Measurements from ENCODE around the gene SLC4A9. TPM values are rescaled to one million over a fixed set of nuclear protein-coding genes. Genes with fewer than 3 reads are reported as not detected.
A peak's percentile ranks its signal among the peaks of the same experiment; 100 is the strongest.
"Not testable (repeated sequence)": the region's sequence is repeated elsewhere in the genome, so short reads cannot be mapped to it uniquely, and the experiment has no call there.

The SLC4A9 gene
- total RNA-seq, 1 donor from 2014 or later = 0.10 TPM

DNA sequence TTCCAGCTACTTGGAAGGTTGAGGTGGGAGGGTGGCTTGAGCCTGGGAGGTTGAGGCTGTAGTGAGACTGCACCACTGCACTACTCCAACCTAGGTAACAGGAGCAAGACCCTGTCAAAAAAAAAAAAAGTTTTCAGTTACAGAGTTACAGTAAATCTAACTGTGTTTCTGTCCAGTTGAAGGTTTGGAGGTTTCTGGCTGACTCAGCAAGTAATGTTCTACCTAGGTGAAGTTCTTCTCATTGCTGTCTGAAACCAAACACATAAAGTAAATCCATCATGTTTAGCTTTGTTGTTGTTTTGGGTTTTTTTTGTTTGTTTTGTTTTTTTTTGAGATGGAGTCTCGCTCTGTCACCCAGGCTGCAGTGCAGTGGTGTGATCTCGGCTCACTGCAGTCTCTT lies 33.7 kb downstream of the SLC4A9 start:
- DNase-seq (ENCODE audit: low spot score) (no peak), ATAC-seq (no peak)

DNA sequence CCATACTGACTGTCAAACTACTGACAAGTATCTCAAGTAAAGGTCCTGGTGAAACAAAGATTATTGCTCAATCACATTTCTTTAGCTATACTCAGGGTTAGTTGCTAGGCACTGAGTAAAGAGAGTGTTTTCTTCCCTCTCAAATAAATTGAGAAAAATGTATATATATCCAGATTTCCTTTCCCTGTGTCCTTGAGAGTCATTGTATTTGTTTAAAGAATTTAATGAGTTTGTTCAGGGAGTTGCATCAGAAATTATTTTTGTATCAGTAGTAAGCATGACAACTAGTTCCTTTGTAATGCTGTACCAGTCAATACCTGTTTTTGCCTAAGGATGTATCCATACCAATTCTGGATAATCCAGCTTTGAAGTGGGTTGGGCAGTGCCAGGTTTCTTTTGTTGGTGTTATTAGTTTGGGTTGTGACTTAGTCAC lies 38.4 kb downstream of the SLC4A9 start:
- no peak for ATAC-seq
- no peak for DNase-seq (ENCODE audit: low spot score)

DNA sequence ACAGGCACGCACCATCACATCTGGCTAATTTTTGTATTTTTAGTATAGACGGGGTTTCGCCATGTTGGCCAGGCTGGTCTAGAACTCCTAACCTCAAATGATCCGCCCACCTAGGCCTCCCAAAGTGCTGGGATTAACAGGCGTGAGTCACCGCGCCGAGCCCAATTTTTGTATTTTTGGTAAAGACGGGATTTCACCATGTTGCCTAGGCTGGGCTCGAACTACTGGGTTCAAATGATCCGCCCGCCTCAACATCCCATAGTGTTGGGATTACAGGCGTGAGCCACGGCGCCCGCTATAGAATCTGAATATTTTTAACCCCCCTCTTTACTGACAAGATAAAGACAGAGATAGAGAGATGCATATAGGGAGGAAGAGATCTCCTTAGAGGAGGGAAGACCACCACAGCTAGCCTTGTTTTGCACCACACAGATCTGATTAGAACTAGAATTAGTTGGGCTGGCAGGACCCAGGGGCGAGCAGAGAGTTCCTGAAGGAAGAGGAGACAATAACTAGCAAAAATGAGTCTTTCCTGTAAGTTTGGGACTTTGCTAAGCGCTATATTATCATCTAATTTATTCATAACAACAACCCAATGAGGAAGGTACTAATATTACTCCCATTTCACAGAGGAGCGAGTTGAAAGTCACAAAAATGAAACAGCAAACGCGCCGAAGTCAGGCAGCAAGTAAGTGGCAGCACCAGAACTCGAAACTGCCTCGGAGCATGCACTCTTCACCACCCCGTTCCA lies 40.2 kb downstream of the SLC4A9 start:
- ATAC-seq (no peak), DNase-seq (ENCODE audit: low spot score) (no peak)

DNA sequence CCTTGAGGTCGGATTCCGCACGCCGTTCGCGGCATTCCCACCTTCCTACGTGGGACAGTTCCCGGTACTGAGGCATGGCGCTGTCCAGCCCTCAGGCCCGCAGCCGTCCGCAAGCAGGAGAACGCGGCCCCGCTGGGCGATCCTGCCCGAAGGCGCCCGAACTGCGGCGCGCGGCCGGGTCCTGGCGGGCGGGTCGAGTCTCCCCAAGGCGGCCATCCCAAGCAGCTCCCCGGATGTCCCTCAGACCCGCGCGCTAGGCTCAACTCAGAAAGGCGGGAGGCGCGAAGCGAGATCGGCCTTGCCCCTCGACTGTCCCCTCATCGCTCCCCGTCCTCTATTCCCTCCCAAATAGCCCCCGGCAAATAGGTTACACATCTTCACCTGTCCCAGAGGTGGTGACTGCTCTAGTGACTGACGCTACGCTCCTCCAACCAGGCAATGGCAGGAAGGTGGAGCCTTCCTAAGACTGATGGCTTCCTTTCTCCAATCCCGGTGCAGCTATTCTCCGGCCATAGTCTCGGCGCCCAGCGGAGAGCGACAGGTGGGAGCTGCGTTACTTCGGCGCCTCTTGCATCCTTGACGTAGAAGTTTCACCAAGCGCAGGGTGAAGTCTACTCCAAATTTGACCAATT lies 40.9 kb downstream of the SLC4A9 start:
- ATAC-seq (peak; percentile 81), DNase-seq (ENCODE audit: low spot score) (peak; percentile 97)

DNA sequence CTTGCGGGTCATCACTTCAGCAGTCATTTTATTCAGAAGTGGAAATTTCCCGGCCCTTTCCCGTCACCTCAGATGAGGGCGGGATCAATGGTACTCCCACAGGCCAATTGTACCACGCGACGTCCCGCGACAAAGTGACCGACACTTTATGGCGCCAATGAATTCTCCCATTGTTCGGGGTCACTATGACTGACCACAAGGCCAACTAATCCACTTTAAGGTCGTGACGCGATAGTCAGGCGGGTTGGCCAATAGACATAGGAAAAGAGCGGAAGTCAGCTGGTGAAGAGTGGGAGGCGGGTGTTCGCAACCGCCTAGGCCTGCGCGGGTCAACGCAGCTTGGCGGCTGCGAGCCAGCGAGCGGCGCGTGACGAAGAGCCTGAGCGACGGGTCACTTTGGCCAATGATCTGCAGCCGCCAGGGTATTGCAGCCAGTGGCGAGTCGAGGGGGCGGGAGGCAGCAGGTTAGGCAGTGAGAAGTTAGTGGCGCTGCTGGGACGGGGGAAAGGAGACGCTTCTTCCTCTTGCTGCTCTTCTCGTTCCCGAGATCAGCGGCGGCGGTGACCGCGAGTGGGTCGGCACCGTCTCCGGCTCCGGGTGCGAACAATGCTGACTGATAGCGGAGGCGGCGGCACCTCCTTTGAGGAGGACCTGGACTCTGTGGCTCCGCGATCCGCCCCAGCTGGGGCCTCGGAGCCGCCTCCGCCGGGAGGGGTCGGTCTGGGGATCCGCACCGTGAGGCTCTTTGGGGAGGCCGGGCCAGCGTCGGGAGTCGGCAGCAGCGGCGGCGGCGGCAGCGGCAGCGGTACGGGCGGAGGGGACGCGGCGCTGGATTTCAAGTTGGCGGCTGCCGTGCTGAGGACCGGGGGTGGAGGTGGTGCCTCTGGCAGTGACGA lies 41.6 kb downstream of the SLC4A9 start, which contains the start of gene ANKHD1:
Gene ANKHD1, plus strand, starts transcription at position 472 of the 896 bp plus-strand sequence. Its CDS starts 135 bp downstream, at position 607.
- peak; percentile 99 for DNase-seq (ENCODE audit: low spot score)
- peak; percentile 82 for ATAC-seq

DNA sequence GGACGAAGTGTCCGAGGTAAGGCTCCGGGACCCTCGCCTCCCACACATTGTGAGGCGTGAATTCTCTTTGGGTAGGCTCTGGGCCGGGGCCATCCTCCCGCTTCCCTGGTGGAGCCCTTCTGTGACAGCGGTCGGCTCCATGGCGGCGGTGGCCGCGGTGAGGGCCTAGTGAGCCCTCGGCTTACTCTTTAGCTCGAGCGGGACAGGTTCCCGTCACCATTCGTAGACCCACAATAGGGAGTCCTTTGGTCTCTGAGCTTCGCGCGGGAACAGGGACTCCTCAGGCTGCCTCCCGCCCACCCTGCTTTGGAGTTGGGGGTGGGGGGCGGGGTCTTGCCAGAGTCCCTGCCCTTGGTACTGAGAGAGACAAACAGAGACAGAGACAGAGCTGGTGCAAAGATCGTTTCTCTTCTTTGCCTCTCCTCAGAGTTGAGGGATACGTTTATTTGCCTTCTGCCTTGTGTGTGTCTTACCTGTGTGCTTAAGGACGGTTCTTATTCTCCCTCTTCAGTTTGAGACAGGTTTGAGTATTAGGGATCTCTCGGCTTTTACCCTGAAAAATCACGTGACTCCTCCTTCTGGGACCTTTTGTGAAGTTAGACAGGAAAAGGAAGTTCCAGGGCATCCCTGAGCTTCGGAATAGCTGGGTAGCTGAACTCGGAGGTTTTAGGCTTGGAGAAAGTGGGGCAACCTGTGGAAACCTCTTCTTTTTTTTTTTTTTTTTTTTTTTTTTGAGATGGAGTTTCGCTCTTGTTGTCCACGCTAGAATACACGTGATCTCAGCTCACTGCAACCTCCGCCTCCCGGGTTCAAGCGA lies 42.5 kb downstream of the SLC4A9 start:
- DNase-seq (ENCODE audit: low spot score) (peak; percentile 53), ATAC-seq (peak; percentile 13)

DNA sequence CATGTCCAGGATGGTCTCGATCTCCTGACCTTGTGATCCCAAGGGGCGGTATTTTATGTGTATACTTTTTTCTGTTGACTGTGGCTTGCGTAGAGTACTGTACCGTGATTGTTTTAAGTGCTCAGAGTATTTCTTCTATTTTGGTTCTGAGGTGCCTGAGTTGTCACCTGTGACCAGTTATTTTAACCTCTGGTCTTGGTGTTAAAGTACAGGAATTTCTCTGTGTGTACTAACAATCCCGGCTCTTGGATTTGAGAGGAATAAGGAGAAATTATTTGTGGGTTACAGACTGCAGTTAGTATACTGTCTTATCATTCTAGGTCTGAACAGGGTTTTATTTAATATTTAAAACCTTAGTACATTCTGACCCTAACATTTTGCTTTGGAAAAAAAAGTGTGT lies 43.6 kb downstream of the SLC4A9 start:
- DNase-seq (ENCODE audit: low spot score) (no peak), ATAC-seq (no peak)

DNA sequence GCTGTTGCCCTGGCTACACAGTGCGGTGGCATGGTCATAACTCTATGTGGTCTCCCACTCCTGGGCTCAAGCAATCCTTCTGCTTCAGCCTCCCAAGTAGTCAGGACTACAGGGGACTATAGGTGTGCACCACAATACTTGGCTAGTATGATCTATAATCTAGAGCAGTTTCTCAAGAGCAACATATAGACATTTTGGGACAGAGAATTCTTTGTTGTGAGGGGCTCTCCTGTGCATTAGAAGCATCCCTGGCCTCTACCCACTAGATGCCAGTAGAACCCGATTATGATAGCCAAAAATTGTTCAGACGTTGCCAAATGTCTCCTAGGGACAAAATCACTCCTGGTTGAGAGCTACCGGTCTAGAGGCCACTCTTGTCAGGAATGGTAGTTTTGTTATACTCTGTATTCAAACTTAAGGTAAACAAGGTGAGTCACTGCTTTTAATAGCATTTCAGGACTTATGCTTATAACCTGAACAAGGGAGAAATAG lies 48.8 kb downstream of the SLC4A9 start:
- peak; percentile 93 for ATAC-seq

DNA sequence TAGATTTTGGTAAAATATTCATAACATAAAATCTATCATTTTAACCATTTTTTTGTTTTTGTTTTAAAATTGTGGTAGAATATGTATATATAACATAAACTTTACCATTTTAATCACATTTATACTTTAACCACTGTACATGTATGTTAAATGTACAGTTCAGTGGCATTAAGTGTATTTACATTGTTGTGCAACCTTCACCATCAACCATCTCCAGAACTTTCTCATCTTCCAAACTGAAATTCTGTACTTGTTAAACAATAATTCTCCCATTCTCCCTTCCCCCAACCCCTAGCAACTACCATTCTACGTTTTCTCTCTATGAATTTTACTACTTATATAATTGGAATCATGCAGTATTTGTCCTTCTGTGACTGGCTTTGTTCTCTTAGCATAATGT lies 53.2 kb downstream of the SLC4A9 start:
- ATAC-seq = no peak
- no peak for DNase-seq (ENCODE audit: low spot score)

More for the DNA sequence above, 48.8 kb downstream of the SLC4A9 start:
- DNase-seq (ENCODE audit: low spot score) = no peak

DNA sequence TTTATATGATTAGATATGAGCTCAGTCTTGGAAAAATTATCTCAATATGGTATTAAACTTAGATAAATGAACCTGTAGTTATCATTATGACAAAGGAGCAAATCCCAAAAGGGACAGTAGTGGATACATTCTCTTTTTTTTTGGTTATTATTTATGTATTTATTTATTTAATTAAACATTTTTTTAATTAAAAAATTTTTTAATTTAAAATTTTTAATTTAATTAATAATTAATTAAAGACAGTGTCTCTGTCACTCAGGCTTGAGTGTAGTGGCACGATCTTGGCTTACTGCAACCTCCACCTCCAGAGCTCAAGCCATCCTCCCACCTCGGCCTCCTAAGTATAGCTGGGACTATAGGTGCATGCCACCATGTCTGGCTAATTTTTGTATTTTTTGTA lies 57.2 kb downstream of the SLC4A9 start:
- DNase-seq (ENCODE audit: low spot score) (no peak), ATAC-seq (no peak)

DNA sequence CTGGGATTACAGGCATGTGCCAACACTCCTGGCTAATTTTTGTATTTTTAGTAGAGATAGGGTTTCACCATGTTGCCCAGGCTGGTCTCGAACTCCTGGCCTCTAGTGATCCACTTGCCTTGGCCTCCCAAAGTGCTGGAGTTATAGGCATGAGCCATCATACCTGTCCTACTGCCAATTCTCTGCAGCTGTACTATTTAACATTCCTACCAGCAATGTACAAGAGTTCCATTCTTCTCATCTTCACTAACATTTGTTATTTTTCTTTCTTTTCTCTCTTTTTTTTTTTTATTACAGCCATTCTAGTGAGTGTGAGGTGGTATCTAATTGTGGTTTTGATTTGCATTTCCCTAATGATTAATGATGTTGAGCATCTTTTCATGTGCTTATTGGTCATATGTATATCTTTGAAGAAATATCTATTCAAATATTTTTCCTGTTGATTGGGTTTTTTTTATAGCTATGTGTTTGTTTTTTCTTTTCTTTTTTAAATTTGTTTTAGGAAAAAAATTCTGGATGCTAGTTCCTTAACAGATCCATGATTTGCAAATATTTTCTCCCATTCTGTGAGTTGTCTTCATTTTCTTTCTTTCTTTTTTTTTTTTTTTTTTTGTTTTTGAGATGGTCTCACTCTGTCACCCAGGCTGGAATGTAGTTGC lies 59.0 kb downstream of the SLC4A9 start:
- DNase-seq (ENCODE audit: low spot score) (no peak), ATAC-seq (no peak)

DNA sequence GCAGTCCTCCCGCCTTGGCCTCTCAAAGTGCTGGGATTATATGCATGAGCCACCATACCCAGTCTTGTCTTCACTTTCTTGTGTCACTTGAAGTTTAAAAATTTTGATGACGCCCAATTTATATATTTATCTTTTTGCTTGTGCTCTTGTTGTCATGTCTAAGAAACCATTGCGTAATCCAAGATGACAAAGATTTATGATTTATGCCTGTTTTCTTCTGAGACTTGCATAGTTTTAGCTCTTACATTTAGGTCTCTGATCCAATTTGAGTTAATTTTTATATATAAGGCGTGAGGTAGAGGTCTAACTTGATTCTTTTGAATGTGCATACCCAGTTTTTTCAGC lies 60.2 kb downstream of the SLC4A9 start:
- DNase-seq (ENCODE audit: low spot score) = no peak
- ATAC-seq = no peak

DNA sequence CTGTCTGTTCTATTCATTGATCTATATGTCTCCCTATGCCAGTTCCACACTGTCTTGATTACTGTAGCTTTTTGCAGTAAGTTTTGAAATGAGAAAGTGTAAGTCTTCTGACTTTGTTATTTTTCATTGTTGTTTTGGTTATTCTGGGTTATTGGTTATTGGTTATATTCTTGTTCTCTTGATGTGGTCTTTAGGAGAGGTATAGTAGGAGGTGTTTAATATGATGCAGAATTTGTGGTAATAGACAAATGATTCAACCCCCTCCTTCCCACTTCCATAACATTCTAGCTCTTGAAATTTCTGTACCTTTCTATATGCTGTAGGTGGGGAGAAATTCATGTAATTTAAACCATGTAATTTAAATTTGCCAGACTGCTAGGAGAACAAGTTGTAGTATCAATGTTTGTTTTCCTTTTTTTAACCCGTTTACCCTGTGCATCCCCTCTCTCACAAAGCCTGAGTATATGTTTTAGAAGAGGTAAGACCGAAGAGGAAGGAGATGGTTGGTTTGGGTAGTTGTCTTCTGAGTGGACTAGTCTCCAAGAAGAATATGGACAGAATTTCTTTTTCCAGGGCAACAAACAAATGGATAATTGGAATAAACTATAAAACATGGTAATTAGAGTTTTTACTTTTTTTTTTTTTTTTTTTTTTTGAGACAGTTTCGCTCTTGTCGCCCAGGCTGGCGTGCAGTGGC lies 60.8 kb downstream of the SLC4A9 start:
- no peak for DNase-seq (ENCODE audit: low spot score)
- ATAC-seq = no peak

DNA sequence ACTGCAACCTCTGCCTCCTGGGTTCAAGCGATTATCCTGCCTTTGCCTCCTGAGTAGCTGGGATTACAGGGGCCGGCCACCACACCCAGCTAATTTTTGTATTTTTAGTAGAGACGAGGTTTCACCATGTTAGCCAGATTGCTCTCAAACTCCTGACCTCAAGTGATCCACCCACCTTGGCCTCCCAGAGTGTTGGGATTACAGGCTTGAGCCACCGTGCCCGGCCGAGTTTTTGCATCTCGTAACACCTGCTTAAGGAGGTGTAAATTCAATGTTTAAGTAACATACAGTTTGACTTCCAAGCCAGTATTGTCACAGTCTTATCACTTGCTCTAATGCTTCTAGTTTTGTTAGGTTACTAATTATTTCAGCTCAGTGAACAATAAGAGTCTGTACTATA lies 61.4 kb downstream of the SLC4A9 start:
- not testable (repeated sequence) for DNase-seq (ENCODE audit: low spot score); ATAC-seq

DNA sequence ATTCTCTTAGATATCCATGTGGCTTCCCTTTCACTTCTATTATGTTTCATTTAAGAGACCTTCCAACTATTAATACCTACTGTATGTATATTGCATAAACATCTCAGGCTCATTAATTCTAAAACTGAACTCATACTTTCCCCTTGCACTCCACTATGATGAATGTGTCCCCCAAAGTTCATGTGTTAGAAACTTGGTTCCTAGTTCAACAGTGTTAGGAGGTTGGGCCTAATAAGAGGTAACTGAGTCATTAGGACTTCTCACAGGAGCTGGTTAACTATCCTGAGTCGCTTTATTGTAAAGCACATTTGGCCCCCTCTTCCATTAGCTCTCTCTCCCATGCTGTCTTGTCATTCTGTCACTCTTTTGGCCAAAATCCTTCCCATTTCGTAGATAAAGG lies 63.6 kb downstream of the SLC4A9 start:
- DNase-seq (ENCODE audit: low spot score) = no peak
- ATAC-seq = no peak

DNA sequence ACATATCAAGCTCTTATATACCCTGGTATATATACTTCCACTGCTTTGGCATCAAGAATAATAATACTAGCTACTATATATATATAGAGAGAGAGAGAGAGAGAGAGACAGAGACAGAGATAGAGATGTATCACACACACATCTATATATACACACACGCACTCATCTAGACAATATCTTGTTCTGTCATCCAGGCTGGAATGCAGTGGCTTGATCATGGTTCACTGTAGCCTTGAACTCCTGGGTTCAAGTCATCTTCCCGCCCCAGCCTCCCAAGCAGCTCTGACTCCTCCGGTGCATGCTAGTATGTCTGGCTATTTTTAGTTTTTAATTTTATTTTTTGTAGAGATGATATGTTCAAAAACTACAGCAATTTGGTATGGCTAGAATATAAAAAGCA lies 64.1 kb downstream of the SLC4A9 start:
- ATAC-seq = no peak
- DNase-seq (ENCODE audit: low spot score) = no peak
